PC-9 (cell line): Measurements from ENCODE around the gene TOX3. TPM values are rescaled to one million over a fixed set of nuclear protein-coding genes. Genes with fewer than 3 reads are reported as not detected.

Experiments used
- BruUV-seq: library from RNA; stranded (reverse); fragments of 400-500 nt; replicated peaks from 2 replicates; lab custom pipeline; 2021; lab: Mats Ljungman, UMichigan
- CTCF ChIA-PET: fragments of 300-600 bp; sonication (Branson Sonifier 250); formaldehyde crosslinking; loops from one replicate; lab custom pipeline; 2022; ENCODE audit warnings: antibody characterized with exemption; lab: Charles Lee
- POLR2A ChIA-PET: fragments of 300-600 bp; sonication (Branson Sonifier 250); formaldehyde crosslinking; loops from one replicate; lab custom pipeline; 2022; ENCODE audit warnings: antibody characterized with exemption; ENCODE audit not compliant: unreplicated experiment; lab: Charles Lee
- DNase-seq, 2 experiments: peaks; one replicate each; pipeline versions ENCODE4 v3.0.0 to v3.0.0-alpha.2; 2015 to 2022; ENCODE audit warnings: mixed read lengths in 1 of 2
- H2AFZ ChIP-seq: fragments of 200-600 bp; sonication (generic); 2 replicates; pipeline ENCODE4 v1.8.1; 2017; ENCODE audit warnings: antibody characterized with exemption
- H3F3A ChIP-seq: fragments of 200-600 bp; sonication (generic); 2 replicates; pipeline ENCODE4 v1.8.1; 2017; ENCODE audit warnings: antibody characterized with exemption, mild to moderate bottlenecking, low read depth; ENCODE audit not compliant: insufficient read depth
- H3K27ac ChIP-seq: fragments of 200-600 bp; sonication (generic); 2 replicates; pipeline ENCODE4 v1.6.1; 2016; ENCODE audit warnings: mixed run types
- H3K27me3 ChIP-seq: fragments of 200-600 bp; sonication (generic); 2 replicates; pipeline ENCODE4 v1.6.1; 2016; ENCODE audit warnings: low read depth, mixed run types; ENCODE audit not compliant: insufficient read depth
- H3K36me3 ChIP-seq: fragments of 200-600 bp; sonication (generic); 2 replicates; pipeline ENCODE4 v1.6.1; 2016; ENCODE audit warnings: low read depth, mixed run types
- H3K4me1 ChIP-seq: fragments of 200-600 bp; sonication (generic); replicated peaks from 2 replicates; pipeline ENCODE4 v1.6.1; 2016; ENCODE audit warnings: mixed run types; ENCODE audit not compliant: insufficient read depth
- H3K4me2 ChIP-seq: fragments of 200-600 bp; sonication (generic); 2 replicates; pipeline ENCODE4 v1.6.1; 2017; ENCODE audit warnings: mixed run types
- H3K4me3 ChIP-seq: fragments of 200-600 bp; sonication (generic); 2 replicates; pipeline ENCODE4 v1.6.1; 2016; ENCODE audit warnings: mixed run types
- H3K79me2 ChIP-seq: fragments of 200-600 bp; sonication (generic); 2 replicates; pipeline ENCODE4 v1.6.1; 2017; ENCODE audit warnings: low read depth, mixed run types
- H3K9me2 ChIP-seq: fragments of 200-600 bp; sonication (generic); 2 replicates; pipeline ENCODE4 v1.8.1; 2017; ENCODE audit warnings: mild to moderate bottlenecking; ENCODE audit not compliant: insufficient read depth
- H3K9me3 ChIP-seq: fragments of 200-600 bp; sonication (generic); 2 replicates; pipeline ENCODE4 v1.8.1; 2016; ENCODE audit warnings: low read depth; ENCODE audit not compliant: insufficient read depth
- H4K20me1 ChIP-seq: fragments of 200-600 bp; sonication (generic); 2 replicates; pipeline ENCODE4 v1.8.1; 2017; ENCODE audit not compliant: insufficient read depth
- EZH2 ChIP-seq: fragments of 200-600 bp; sonication (generic); IDR thresholded peaks from 2 replicates; pipeline ENCODE4 v1.8.0; 2017; ENCODE audit warnings: antibody characterized with exemption, low read depth
- intact Hi-C: fragments of 100-400 bp; cut with micrococcal nuclease; formaldehyde crosslinking; loops from one replicate; pipeline ENCODE4 v1.10.0; 2022; ENCODE audit not compliant: unreplicated experiment
- total RNA-seq: library from RNA; stranded (reverse); gene quantifications from 2 replicates; pipeline ENCODE4 v1.2.3, GENCODE V29; 2021
- TF ChIP-seq, protein P1 (sequence below): fragments of 200-600 bp; sonication (generic); conservative IDR thresholded peaks from 2 replicates; pipeline ENCODE4 v1.6.1; 2017; ENCODE audit warnings: mixed run types, antibody characterized with exemption, mild to moderate bottlenecking, moderate library complexity

TOX3 gene
- total RNA-seq, 1 experiment from 2014 or later = not detected

DNA sequence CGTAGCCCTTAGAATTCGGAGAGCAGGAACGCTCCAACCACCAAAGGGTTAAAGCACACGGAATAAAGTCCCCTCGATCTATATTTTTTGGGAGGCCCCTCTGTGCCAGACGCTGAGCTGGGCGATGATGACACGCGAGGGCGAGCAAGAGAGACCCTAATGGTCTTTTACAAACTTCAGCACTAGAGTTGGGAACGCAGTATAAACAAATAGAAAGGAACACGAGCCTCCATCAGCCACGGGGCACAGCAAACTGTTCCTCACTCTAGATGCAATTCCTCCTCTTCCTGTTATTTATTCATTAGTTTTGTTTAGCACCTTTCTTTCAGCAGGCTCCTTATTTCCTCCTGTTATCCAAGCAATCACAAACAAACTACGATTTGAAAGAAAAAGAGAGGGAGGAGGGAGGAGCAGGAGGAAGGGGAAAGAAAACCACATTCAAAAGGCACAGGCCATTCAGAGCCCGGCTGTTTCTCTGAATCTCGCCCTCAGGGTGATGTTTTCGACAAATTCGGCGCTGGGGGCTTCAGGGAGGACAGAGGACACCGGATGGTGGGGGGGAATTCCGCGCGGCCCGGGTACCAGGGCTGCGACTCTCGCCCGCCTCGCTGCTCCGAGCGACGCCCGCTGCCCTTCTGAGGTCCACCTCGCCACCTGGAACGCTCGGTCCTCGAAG is 1.6 kb downstream of the TOX3 start:
- H3K9me2 ChIP-seq = no peaks in the 10 kb centered on the region
- H3K27me3 ChIP-seq = no peaks in the 10 kb centered on the region
- intact Hi-C loops = no loop called here
- no peak overlapping the region for H3K4me3 ChIP-seq
- H3K9me3 ChIP-seq = no peaks in the 10 kb centered on the region
- no peaks in the 10 kb centered on the region for H3F3A ChIP-seq
- ChIA-PET POLR2A (no interaction called here), CTCF (no interaction called here)
- no peak for TF ChIP-seq EZH2
- TF ChIP-seq, protein P1, sequence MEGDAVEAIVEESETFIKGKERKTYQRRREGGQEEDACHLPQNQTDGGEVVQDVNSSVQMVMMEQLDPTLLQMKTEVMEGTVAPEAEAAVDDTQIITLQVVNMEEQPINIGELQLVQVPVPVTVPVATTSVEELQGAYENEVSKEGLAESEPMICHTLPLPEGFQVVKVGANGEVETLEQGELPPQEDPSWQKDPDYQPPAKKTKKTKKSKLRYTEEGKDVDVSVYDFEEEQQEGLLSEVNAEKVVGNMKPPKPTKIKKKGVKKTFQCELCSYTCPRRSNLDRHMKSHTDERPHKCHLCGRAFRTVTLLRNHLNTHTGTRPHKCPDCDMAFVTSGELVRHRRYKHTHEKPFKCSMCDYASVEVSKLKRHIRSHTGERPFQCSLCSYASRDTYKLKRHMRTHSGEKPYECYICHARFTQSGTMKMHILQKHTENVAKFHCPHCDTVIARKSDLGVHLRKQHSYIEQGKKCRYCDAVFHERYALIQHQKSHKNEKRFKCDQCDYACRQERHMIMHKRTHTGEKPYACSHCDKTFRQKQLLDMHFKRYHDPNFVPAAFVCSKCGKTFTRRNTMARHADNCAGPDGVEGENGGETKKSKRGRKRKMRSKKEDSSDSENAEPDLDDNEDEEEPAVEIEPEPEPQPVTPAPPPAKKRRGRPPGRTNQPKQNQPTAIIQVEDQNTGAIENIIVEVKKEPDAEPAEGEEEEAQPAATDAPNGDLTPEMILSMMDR = no peak
- no peak overlapping the region for H2AFZ ChIP-seq
- no peaks in the 10 kb centered on the region for H3K79me2 ChIP-seq
- no peak overlapping the region for H3K27ac ChIP-seq
- no TSS peak for BruUV-seq
- H3K4me2 ChIP-seq = no peak overlapping the region
- H3K4me1 ChIP-seq = no peaks in the 10 kb centered on the region
- H4K20me1 ChIP-seq = no peaks in the 10 kb centered on the region
- H3K36me3 ChIP-seq = no peaks in the 10 kb centered on the region
- no peak for DNase-seq

DNA sequence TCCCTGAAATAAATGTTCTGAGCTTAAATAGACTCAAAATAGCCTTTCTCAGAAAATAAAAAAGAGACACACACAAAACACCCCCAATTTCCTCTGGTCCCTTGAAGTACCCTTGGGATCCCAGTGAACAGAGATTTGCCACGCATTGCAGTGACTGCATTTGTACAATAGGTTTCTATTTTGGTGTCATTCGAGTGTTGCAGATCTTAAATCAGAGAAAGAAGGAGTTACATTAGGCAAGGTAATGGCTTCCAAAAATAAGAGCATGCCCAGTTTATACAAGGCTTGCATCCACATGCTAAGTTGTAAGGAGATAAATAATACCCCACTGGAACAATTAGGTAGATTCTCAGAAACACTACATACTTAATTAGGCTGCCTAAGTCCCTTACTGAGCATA is 2.2 kb downstream of the TOX3 start:
- H3F3A ChIP-seq = no peaks in the 10 kb centered on the region
- no peaks in the 10 kb centered on the region for H3K27me3 ChIP-seq
- CTCF ChIA-PET = no interaction called here
- no peak overlapping the region for H3K27ac ChIP-seq
- no peaks in the 10 kb centered on the region for H3K79me2 ChIP-seq
- BruUV-seq = no TSS peak
- DNase-seq = no peak
- no peaks in the 10 kb centered on the region for H3K4me1 ChIP-seq
- intact Hi-C loops = no loop called here
- no peak overlapping the region for H3K4me2 ChIP-seq
- no peaks in the 10 kb centered on the region for H3K9me2 ChIP-seq
- no peaks in the 10 kb centered on the region for H3K9me3 ChIP-seq
- no peaks in the 10 kb centered on the region for H3K36me3 ChIP-seq
- TF ChIP-seq, protein P1 = no peak
- TF ChIP-seq EZH2 = no peak
- no peak overlapping the region for H2AFZ ChIP-seq
- H3K4me3 ChIP-seq = no peak overlapping the region
- POLR2A ChIA-PET = no interaction called here
- no peaks in the 10 kb centered on the region for H4K20me1 ChIP-seq

DNA sequence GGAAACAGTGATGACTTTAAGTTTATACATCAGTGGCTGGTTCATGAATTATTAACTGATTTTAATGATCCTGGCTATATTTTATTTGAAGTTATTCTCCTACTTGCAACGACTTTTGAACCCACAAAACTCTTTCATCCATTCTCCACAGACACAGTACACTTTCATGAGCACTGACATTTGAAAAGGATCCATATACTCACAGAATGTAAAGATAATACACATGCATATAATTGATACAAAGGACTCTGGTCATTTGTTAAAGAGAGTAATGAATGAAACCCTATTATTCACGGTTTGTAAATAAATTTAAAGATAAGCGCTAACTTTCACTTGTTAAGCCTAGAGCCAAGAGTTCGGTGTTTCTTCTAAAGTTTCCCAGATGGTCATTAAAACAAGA is 3.3 kb downstream of the TOX3 start:
- BruUV-seq = no TSS peak
- ChIA-PET CTCF (no interaction called here), POLR2A (no interaction called here)
- Histone ChIP-seq H2AFZ (no peak overlapping the region), H3K36me3 (no peaks in the 10 kb centered on the region), H3K9me3 (no peaks in the 10 kb centered on the region), H3K4me2 (no peak overlapping the region), H3K4me1 (no peaks in the 10 kb centered on the region), H3K27me3 (no peaks in the 10 kb centered on the region), H3K79me2 (no peaks in the 10 kb centered on the region), H4K20me1 (no peaks in the 10 kb centered on the region), H3K27ac (no peak overlapping the region), H3K4me3 (no peak overlapping the region), H3K9me2 (no peaks in the 10 kb centered on the region), H3F3A (no peaks in the 10 kb centered on the region)
- TF ChIP-seq, protein P1 = no peak
- no peak for TF ChIP-seq EZH2
- no peak for DNase-seq
- intact Hi-C loops = no loop called here
